Measurements from ENCODE around the gene TRPV6.

TRPV6 gene

DNA sequence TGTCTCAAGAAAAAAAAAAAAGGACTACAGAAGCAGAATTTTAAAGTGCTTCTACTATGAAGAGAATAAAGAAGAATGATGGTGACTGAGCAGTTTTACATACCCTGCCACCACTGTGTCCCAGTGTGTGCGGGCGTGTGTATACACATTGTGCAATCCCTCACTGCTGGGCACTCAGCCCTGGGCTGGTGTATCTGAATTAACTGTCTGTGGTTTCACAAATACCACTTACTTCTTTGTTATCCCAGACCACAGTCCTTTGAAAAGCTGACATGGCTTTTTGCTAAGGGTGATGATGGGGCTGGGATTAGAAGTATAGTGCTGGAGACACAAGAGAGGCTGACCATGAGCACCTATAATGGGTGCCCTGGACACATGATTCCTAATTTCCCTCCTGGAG, 21.1 kb upstream of the TRPV6 start:
- DNase-seq = no peak

GRCh38 chr7:142905759-142906158, 20.2 kb upstream of the TRPV6 start:
- DNase-seq = no peak

GRCh38 chr7:142904128-142904527, 18.6 kb upstream of the TRPV6 start:
- no peak for DNase-seq

DNA sequence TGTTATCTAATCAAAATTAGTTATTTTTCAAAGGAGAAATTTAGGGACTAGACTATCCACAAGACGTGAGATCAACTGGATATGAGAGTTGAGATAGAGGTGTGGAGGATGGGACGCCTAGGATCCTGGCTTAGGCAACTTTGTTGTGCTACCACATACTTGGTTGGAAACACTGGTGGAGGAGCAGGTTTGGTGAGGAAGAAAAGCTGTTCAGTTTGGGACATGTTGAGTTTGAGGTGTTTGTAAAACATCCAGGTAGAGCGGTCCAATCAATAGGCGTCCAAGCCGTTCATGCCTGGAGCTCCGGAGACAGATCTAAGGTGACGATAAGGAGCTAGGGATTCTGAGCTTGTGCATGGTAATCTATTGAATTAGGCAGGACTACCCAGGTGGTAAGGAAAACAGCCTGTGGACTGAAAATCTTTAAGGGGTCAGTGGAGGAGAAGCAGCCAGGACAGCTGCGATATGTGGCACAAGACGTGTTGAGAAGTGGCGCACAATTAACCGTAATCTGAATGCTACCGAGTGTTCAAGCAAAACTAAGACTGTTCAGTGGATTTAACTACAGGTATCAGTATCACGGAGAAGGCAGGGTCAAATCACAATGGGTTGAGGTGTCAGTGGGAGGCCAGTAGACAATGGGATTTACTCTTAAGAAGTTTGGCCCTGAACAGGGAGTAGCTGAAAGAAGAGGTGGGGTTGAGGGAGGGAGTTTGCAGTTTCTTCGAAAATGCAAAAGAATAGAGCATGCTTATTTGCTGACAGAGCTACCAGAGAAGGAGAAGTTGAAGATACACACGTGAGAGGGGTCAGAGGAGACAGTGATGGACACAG, 16.1 kb upstream of the TRPV6 start:
- DNase-seq = no peak

DNA sequence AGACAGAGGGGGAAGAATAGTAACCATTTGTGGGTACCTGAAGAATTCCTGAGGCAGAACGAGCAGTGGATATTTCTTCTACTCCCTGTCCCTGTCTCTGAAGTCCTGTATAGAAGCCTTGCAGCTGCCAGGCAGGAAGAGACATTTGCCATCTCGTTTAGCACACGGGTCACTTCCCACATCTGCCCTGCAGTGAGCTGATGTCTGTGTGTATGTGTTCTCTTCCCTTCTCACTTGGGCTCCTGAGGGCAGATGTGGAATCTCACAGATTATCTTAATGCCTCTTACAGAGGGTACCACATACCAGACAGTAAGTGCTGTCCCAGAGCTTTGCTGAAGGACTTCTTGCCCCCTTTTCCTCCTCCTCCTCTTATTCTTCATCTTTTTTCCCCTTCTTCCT, 14.1 kb upstream of the TRPV6 start:
- no peak for DNase-seq

GRCh38 chr7:142898377-142899170, 13.0 kb upstream of the TRPV6 start:
- no peak for DNase-seq

DNA sequence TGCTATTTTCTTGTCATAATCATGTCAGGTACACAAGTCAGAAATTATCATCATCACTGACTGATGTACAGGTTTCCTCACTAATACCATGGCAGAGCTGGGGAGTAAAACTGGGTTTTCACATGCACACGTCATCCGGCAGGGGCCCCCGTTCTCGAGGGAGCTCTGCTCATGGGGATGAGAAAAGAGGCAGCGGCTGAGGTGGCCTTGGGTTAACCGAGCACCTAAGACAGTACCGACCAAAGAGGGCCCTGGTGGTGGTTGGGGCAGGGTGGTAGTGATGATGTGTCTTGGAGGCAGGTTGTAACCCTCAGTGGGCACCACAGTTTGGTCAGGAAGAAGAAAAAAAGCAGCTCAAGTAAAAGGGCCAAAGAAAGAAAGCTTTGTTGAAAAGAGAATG, 12.1 kb upstream of the TRPV6 start:
- DNase-seq = no peak

DNA sequence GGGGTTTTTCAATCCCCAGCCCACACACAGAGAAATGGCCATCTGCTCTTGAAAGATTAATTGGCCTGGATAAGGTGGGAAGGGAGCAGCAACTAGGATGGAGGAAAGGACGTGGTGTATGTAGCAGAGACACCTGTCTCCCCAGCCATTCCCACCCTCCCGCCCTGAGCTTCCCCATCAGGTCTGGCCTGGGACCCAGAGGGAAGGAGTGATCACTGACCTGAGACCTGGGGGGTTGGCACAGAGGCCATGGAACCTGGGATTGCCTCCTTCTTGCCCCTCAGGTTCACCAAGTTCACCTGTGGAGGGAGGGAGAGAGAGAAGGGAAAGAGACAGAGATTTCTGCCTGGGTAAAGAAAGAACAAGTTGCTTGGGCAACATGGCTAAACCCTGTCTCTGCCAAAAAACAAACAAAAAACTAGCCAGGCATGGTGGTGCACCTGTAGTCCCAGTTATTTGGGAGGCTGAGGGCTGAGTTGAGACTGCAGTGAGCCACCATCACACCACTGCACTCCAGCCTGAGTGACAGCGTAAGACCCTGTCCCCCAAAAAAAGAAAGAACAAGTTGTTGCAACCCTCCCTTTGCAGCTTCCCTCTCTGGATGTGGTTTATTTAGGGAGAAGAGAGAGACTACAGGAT, 11.3 kb upstream of the TRPV6 start:
- DNase-seq = no peak

DNA sequence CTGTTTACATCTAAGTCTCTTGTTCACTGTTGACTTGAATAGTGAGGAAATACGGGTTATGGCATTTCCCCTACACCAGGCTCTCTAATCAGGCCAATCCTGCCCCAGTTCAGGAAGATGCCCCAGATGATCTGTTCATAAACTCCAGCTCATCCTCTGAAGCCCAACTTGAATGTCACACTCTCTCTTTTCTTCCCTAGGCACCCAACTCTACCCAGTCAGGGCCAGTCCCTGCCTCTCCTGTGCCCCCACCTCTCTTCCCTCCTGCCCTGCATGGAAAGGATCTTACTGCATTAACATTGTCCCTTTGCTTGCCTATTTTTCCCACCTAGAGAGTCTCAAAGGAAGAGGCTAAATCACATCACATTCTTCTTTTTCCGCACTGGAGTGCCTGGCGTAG, 10.6 kb upstream of the TRPV6 start:
- no peak for DNase-seq

- no peak for DNase-seq
Observed at GRCh38 chr7:142894985-142895593, 9.5 kb upstream of the TRPV6 start.

DNA sequence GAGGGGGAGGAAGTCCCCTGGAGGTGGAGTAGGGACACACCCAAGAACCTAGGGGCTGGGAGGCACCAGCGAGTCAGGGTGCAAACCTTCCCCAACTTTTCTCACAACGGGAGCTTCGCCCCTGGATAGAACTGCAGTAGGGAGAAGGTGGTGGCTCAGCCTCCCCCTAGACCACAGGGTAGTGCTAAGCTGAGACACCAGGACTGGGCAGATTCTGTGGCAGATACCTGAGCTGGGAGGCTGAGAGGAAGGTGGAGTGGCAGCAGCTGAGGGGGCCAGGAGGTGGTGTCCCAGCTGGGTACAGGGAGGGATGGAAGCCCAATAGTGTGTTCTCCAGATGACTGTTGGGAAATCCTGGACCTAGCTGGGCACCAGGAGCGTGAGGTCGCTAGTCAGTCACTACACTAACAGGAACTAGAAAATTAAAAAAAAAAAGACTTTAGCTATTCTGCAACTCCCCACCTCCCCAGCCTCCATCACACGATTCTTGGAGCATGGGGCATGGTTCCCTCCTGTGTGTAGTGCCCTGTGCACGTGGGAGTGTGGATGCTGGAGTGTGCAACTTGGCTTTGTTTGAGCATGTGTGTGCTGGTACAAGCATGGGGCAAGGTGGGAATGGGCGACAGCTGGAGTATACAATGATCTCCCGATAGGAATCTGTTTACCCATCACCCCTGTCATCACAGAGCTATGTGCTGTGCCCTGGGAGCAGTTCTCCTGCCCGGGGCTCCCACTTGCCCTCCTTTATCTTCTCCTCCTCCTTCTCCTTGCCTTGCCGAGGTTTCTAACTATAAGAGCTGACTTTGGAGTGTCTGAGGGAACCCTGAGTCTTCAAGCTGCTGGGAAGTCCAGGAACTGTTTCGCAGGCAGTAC, 8.8 kb upstream of the TRPV6 start:
- no peak for DNase-seq

DNA sequence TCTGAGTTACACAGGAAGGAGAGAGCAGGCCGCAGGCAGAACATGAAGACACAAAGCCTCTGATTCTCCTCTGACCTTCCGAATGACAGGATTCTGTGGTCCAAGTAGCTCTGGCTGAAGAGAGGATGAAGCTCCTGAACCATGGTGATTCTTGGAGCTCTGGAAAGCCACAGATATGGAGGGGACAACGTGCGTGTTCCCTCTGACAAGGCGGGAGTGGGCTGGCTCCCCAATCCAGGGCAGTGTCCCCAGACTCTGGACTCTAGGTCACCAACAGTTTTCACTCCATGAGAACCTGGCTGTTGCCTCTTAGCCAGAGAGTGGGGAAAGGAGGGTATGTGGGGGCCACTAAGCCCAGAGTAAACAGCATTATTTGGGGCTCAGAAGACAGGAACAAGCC, 7.4 kb upstream of the TRPV6 start:
- DNase-seq = no peak

GRCh38 chr7:142891490-142892082, 6.0 kb upstream of the TRPV6 start:
- no peak for DNase-seq

DNA sequence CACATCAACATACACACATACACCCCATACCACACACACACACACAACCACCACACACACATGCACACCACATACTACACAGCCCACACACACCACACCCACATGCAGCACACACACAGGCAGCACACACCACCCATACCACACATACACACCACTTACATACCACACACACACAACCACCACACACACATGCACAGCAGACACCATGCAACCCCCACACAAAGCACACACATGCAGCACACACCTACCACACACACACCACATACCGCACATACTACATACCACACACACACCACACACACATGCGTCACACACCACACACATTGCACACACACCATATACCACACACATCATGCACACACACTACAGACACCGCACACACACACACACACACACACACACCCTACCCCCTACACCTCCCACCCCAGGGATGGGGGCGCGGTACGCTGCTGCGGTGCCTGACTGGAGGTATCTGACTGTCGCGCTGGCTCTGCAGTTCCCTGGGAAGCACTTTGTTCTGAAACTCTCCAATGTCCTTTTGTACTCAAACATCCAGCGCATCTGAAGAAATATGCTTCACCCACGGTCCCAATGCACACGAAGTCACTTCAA, 5.4 kb upstream of the TRPV6 start:
- DNase-seq = no peak

GRCh38 chr7:142889816-142890215, 4.3 kb upstream of the TRPV6 start:
- DNase-seq = no peak

- DNase-seq = no peak
Observed at GRCh38 chr7:142887282-142888015, 1.9 kb upstream of the TRPV6 start.

DNA sequence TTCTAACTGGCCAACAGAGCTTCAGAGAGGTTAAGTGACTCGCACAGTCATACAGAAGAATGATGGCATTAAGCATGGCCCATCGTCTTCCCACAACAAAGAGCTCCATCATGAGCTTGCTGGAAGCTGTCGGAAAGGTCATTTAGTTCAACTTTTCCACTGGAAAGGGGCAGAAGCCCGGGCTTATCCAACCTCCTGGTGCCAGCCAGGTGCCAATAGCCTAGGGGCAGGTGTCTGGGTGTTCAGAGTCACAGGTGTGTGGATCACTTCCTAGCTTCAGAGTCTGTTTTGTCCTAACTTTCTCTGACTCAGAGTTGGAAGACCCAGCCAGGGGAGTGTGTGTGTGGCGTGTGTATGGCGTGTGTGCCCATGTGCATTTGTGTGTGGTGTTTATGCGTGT, 1.3 kb upstream of the TRPV6 start:
- DNase-seq = no peak

GRCh38 chr7:142884286-142884640, 1.3 kb downstream of the TRPV6 start:
- DNase-seq = no peak

GRCh38 chr7:142883571-142884285, 1.8 kb downstream of the TRPV6 start:
- DNase-seq = no peak

DNA sequence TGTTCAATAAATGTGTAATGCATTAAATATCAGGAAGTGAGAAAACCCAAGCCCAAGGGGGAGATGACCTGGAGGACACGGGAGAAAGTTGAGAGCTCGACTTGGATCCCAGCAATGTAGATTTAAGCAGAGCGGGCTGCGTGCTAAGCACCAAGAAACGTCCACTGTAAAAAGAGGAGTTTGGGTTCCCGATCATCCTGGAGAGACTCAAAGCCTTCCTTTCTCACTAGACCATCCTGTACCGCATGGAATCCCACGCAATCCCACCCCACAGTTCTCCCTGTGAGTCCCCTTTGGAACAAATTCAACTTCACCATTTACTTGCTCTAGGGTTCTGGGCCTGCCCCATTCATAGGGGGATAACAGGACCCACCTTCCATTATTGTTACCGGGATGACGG, 2.4 kb downstream of the TRPV6 start:
- no peak for DNase-seq
